Psoas muscle (tissue), 8 donors: Measurements from ENCODE around the gene COPZ2. TPM values are rescaled to one million over a fixed set of nuclear protein-coding genes. Genes with fewer than 3 reads are reported as not detected.
"Not testable (repeated sequence)": the region's sequence is repeated elsewhere in the genome, so short reads cannot be mapped to it uniquely, and the experiment has no call there.

Experiments used
- ATAC-seq, 4 donors: fragments of 200-7000 bp; cut with Tn5 transposase; one replicate each; pipeline ENCODE4 v1.9.1; 2020; ENCODE audit warnings: moderate library complexity in 3 of 4, mild to moderate bottlenecking in 2 of 4
- DNase-seq, 2 donors: peaks; one replicate each; pipeline ENCODE4 v3.0.0-alpha.2; 2020
- H3K27ac ChIP-seq: fragments of 200-600 bp; one replicate; pipeline ENCODE4 v1.8.0; 2022
- H3K27me3 ChIP-seq, 3 donors: fragments of 200-600 bp in 1 of 3; one replicate each; pipeline versions ENCODE4 v1.6.1 to v1.8.0; 2013 to 2022; ENCODE audit warnings: low read length in 2 of 3, mild to moderate bottlenecking in 2 of 3, moderate library complexity in 1 of 3; ENCODE audit not compliant: insufficient read depth in 3 of 3
- H3K36me3 ChIP-seq, 2 donors: fragments of 200-600 bp in 1 of 2; one replicate each; pipeline versions ENCODE4 v1.6.1 to v1.8.0; 2013 to 2022; ENCODE audit warnings: low read depth in 1 of 2, mild to moderate bottlenecking in 1 of 2, moderate library complexity in 1 of 2; ENCODE audit not compliant: insufficient read depth in 1 of 2
- H3K4me1 ChIP-seq: fragments of 200-600 bp; one replicate; pipeline ENCODE4 v1.8.0; 2022
- H3K4me3 ChIP-seq: fragments of 200-600 bp; one replicate; pipeline ENCODE4 v1.8.0; 2022; ENCODE audit warnings: mild to moderate bottlenecking
- H3K9me3 ChIP-seq: fragments of 200-600 bp; one replicate; pipeline ENCODE4 v1.8.0; 2022
- WGBS, 3 donors: extraction: QIAGEN DNeasy Blood & Tissue Kit; methylation state at CpG; one replicate each; pipeline versions ENCODE4 v1.1.6 to v1.1.7; 2013; 5-methylcytosine and 5-hydroxymethylcytosine counted together
- intact Hi-C, 2 donors: fragments of 100-400 bp; cut with DNase I; formaldehyde crosslinking; loops; one replicate each; pipeline versions ENCODE4 v1.11.0 to v1.14.2; 2022
- polyA plus RNA-seq, 3 donors: library from polyadenylated mRNA; stranded (reverse); fragments of 200-250 nt; gene quantifications; one replicate each; pipeline ENCODE4 v1.2.3, GENCODE V29; 2013
- total RNA-seq, 4 donors: library from RNA; stranded (reverse); fragmentation: NEBNext Ultra II Directional in 2 of 4; extraction: Animal tissue kit (Norgen Biotek cat#: 25700) in 2 of 4; gene quantifications; one replicate each; pipeline versions ENCODE4 v1.2.1 to v1.2.4, GENCODE V29; 2021 to 2023
- TF ChIP-seq, protein P1 (sequence below): fragments of 200-600 bp; IDR thresholded peaks from one replicate; pipeline ENCODE4 v1.8.0; 2022; ENCODE audit warnings: antibody characterized with exemption
- donor health status: healthy with polysubstance abuse.
- donor health status: DM: no; HTN: no; CAD: no; lungs with moderate emphysema.
- donor health status: Bipolar disorder and iron deficiency.
- donor health status: healthy.
- donor health status: DM: yes; HTN: yes; CAD: no.
- donor health status: DM: no; HTN: no; CAD: no.
- donor health status: DM: no; HTN: no; CAD: no.
- donor health status: DM: yes; HTN: yes; CAD: no.

Gene COPZ2
- total and polyA plus RNA-seq, 7 donors = 16.8 to 130 (median 56.4) TPM

DNA sequence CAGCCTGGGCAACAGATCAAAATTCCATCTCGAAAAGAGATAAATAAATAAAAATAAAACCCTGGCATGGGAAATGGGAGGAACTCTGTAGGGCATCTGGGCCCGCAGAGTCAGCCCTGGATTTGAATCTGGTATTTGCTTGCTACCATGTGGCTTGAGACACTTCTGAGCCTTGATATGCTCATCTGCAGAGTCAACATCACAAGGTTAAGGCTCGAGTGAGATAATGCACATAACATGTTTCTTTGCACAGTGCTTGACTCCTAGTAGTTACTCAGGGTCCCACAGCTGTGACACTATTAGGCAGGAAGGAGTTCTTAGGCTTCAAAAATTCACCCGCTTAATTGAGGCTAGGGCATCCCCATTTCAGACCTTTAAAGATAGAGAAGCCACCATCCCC, 45.4 kb downstream of the COPZ2 start:
- TF ChIP-seq, protein P1, sequence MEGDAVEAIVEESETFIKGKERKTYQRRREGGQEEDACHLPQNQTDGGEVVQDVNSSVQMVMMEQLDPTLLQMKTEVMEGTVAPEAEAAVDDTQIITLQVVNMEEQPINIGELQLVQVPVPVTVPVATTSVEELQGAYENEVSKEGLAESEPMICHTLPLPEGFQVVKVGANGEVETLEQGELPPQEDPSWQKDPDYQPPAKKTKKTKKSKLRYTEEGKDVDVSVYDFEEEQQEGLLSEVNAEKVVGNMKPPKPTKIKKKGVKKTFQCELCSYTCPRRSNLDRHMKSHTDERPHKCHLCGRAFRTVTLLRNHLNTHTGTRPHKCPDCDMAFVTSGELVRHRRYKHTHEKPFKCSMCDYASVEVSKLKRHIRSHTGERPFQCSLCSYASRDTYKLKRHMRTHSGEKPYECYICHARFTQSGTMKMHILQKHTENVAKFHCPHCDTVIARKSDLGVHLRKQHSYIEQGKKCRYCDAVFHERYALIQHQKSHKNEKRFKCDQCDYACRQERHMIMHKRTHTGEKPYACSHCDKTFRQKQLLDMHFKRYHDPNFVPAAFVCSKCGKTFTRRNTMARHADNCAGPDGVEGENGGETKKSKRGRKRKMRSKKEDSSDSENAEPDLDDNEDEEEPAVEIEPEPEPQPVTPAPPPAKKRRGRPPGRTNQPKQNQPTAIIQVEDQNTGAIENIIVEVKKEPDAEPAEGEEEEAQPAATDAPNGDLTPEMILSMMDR = no peak
- intact Hi-C loops = no loop called here
- no peaks in the 10 kb centered on the region for H3K4me1 ChIP-seq
- no peak overlapping the region for H3K4me3 ChIP-seq
- no peaks in the 10 kb centered on the region for H3K9me3 ChIP-seq
- 65 to 67% (median 66%) methylated on average over 4 of the region's 4 CpGs for WGBS, 3 donors
- H3K27ac ChIP-seq = no peak overlapping the region
- ATAC-seq = no peak
- no peak for DNase-seq
- H3K27me3 ChIP-seq = peaks cover 0 to 1% (median 0%) of the 10 kb centered on the region in 3 donors
- H3K36me3 ChIP-seq = no peaks in the 10 kb centered on the region

DNA sequence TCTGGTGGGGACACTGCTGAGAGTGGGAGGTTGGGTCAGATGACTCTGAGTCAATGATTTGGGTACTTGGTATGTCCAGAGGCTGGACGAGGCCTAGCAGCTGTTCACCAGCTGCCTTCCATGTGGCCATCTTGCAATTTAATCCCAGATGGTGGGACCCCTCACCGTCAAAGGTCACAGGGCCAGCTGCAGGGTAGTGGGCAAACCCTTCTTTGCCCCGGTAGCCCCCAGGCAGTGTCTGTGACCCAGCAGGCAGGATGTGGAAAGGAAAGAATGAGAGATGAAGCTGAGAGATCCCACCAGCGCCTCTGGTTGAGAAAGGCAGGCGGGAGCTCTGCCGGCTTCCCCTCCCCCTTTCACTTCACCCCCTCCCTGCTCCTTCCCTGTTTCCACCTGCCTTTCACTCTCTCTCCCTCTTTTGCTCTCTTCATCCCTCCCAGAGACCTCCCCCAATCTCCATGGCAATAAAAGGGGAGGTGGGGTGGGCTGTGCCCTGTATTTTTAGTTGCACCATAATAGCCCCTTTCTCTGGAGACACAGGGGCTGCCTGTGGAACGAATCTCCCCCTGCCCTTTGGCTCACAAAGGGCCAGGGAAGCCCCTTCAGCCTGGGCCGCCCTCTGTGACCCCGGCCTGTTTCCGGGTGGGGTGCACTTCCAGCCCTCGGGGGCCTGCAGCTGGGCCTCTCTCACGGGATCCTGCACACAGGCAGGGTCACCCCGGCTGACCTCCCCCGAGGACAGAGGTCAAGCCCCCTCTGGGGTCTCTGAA, 46.5 kb downstream of the COPZ2 start:
- TF ChIP-seq, protein P1 = no peak
- Histone ChIP-seq H3K9me3 (no peaks in the 10 kb centered on the region), H3K27ac (no peak overlapping the region), H3K4me3 (no peak overlapping the region), H3K4me1 (no peaks in the 10 kb centered on the region), H3K36me3 (no peaks in the 10 kb centered on the region), H3K27me3 (no peaks in the 10 kb centered on the region)
- no peak for ATAC-seq
- no peak for DNase-seq
- 51 to 60% (median 55%) methylated on average over 14 of the region's 14 CpGs for WGBS, 3 donors
- intact Hi-C loops = no loop called here

DNA sequence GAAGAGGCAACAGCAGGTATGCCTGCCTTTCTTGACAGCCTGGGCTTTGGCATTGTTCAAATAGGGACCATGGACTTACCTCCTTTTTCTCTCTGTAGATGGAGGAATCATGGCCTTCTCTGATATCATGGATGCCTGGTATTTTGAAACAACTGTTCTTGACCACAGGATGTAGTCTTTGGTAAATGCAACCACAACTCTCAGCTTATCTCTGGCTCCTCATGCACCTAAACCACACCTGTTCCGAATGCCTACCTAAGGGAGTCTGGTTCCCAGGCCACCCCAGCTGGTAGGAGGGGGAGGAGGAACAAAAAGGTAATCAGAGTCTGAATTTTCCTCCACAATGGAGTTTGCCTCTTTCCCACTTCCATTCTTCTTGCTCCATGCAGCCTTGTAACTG, 47.9 kb downstream of the COPZ2 start:
- no peaks in the 10 kb centered on the region for H3K9me3 ChIP-seq
- peaks cover 0 to 1% of the 10 kb centered on the region in 2 donors for H3K36me3 ChIP-seq
- DNase-seq = no peak
- H3K27me3 ChIP-seq = no peaks in the 10 kb centered on the region
- H3K4me1 ChIP-seq = no peaks in the 10 kb centered on the region
- no peak overlapping the region for H3K27ac ChIP-seq
- ATAC-seq = no peak
- TF ChIP-seq, protein P1 = no peak
- intact Hi-C loops = no loop called here
- 87 to 100% (median 96%) methylated on average over 1 of the region's 1 CpG for WGBS, 3 donors
- no peak overlapping the region for H3K4me3 ChIP-seq

DNA sequence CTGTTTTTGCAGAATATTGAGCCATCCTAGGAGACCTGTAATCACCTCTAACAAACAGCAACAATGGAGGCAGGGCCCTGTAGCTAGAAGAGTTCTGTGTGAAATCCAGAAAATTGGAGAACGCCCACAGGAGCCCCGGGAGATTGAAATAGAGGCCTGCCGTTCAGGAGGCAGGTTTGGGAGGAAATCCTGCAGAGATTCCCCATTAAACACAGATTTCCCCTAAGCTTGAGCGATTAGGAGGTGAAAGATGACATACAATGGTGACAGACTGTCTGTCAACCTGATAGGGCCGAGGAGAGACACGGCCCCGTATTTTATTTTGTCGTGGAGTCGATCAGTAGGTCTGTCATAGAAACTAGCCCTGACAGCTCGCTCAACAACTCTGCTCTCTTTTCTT, 48.4 kb downstream of the COPZ2 start:
- TF ChIP-seq, protein P1 = no peak
- ATAC-seq (no peak), DNase-seq (no peak)
- no peak overlapping the region for H3K27ac ChIP-seq
- peaks cover 0 to 7% of the 10 kb centered on the region in 2 donors for H3K36me3 ChIP-seq
- no peak overlapping the region for H3K4me3 ChIP-seq
- H3K9me3 ChIP-seq = no peaks in the 10 kb centered on the region
- WGBS, 3 donors = 67 to 76% (median 70%) methylated on average over 10 of the region's 10 CpGs
- intact Hi-C loops = no loop called here
- H3K4me1 ChIP-seq = no peaks in the 10 kb centered on the region
- no peaks in the 10 kb centered on the region for H3K27me3 ChIP-seq

DNA sequence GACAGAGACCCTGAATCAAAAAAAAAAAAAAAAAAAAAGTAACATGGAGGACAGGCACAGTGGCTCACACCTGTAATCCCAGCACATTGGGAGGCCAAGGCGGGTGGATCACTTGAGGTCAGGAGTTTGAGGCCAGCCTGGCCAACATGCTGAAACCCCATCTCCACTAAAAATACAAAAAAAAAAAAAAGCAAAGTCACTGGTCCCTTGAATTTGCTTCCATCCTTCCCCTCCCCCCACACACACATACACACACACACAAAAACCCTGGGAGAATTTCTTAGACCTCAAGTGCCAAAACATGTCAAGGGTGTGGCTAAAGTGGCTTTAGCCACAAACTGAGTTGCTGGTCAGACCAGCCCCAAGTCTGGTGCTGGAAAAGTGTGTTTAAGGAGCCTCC, 49.2 kb downstream of the COPZ2 start:
- H3K27me3 ChIP-seq, H3K27ac ChIP-seq, H3K9me3 ChIP-seq, H3K4me3 ChIP-seq, DNase-seq, intact Hi-C loops, ATAC-seq, H3K4me1 ChIP-seq: not testable (repeated sequence)
- H3K36me3 ChIP-seq = peaks cover 0 to 13% of the 10 kb centered on the region in 2 donors
- WGBS, 3 donors = 83 to 100% (median 97%) methylated on average over 1 of the region's 1 CpG
